Activated CD8-positive, alpha-beta memory T cell treated with anti-CD3 and anti-CD28 coated beads for 48 hours (primary cell): ENCODE measurements around the gene CLSTN2.

Source experiments
- DNase-seq, 3 experiments: peaks; one replicate each; pipeline ENCODE4 v3.0.0-alpha.2; 2020; ENCODE audit warnings: low read depth in 2 of 3, low spot score in 2 of 3

Gene CLSTN2

GRCh38 chr3:140443073-140443472, 508.1 kb downstream of the CLSTN2 start:
- DNase-seq = no peak

DNA sequence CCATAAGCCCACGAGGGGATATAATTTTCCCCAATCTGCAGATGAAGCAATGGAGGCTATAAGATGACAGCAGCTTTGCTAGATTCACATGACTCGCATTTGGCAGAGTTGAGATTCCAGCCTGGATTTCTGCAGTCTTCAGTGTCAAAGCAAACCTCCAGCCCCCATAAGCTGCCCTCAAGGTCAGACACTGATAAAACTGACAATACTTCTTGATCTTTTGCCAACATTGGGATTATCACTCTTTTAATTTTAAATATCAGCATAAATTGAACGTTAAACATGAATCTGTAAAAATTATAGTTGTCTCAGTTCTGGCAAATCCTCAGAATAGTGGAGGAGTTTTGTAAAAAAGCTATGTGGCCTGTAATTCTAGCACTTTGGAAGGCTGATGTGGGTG, 508.8 kb downstream of the CLSTN2 start:
- no peak for DNase-seq

DNA sequence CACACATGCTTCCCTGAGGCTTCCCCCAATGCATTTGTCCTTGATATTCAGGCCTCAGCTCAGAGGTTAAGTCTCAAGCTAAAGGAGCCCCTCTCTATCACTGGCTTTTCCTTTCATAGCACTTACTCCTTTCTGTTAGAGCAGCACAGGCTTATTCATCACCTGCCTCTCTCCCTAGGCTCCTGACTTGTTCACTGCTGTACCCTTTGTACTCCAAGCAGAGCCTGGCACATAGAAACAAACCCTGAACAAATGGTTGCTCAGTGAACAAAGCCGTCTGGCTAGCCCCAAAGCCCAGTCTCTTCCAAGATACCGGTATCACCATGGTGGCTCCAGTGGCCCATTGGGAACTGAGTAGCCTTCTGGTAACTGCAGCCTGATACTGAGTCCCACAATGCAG, 511.7 kb downstream of the CLSTN2 start:
- DNase-seq = no peak

DNA sequence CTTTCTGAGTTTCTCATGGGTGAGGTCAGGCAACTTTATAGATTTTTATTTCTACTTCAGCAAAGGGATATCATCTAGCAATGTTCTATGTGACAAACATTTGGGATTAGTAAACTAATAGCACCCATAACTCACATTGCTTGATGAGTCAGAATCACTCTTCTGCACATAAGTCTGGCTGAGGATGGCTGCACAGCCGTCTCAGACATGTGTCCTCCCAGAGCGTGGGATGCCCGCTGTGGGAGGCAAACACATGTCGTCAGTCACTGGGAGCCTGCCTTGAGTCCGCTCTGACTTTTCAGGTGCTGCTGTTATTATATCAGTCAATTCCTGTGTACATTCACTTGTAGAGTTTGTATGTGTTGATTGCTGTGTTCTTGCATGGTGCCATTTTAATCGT, 512.2 kb downstream of the CLSTN2 start:
- DNase-seq = no peak

DNA sequence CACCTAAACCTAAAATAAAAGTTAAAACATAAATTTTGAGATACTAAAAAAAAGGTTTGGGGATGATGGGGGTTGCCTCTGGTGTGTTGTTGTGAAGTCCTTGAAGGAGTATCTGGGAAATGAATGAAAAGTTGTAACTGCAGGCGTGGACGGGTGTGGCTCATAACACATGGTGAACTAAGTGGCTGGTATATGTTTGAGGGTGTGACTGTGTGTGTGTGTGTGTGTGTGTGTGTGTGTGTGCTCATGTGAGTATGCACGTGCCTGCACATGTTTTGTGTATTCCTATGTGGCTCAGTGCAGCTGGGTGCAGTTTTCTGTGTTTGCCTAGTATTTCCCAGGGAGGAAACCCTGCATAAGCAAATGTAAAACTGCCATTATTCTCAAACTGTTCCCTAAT, 513.0 kb downstream of the CLSTN2 start:
- DNase-seq = no peak

- no peak for DNase-seq
Observed at GRCh38 chr3:140449413-140450256, 514.6 kb downstream of the CLSTN2 start.

DNA sequence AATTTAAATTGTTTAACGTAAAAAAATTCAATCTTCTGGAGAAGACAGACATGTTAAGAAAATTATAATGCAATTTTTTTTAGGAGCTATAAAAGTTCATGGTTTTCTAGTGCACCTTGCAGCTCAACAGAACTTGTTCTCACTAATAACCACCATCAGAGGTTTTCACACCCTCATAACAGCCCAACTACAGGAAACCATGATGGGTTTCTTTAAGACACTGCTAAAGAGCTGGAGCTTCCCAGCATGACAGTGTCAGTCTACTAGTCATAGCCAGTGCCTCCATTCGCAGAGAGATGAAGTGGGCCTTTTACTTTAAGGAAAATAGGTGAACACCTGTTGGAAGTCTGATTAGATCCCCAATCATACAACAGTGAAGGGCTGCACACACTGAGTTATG, 518.8 kb downstream of the CLSTN2 start:
- DNase-seq = no peak

- no peak for DNase-seq
Observed at GRCh38 chr3:140455521-140456214, 520.7 kb downstream of the CLSTN2 start.

DNA sequence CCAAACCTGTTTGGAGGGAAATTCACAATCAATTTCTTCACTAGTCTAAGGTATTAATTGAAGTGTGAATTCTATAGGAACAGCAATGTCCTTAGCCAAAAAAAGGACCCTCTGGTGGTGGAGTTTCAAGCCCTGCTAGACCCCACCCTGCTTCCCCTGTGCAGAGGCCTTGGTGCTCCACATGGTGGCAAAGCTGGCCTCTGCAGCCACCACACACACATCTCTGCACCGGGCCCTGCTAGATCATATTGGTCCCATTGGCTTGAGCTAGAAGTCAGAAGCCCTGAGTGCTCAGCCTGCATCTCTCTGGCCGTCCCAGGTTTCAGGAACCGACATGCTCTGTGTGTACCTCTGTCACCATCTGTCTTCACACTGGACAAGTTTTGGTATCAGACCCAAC, 522.0 kb downstream of the CLSTN2 start:
- no peak for DNase-seq

- DNase-seq = no peak
Observed at GRCh38 chr3:140459462-140459861, 524.5 kb downstream of the CLSTN2 start.

- no peak for DNase-seq
Observed at GRCh38 chr3:140461250-140461649, 526.3 kb downstream of the CLSTN2 start.

DNA sequence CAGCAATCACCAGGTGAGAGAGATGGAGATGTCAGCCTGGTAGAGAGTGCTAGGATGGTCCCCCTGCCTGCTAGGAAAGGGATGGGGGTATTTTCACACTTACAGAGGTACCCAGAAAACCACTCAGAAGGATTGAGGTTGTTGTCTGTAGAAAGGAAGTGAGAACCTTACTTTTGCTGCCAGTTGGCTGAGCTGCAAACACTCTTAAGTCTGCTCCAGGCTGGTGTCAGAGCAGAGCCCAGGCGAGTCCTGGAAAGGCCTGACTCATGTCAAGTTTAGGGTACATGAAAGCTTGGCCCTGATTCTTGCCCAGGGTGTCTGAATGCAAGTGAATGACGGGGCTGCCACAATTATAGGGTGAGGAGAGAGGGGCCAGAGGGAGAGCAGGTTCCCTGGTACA, 528.4 kb downstream of the CLSTN2 start:
- DNase-seq = no peak

DNA sequence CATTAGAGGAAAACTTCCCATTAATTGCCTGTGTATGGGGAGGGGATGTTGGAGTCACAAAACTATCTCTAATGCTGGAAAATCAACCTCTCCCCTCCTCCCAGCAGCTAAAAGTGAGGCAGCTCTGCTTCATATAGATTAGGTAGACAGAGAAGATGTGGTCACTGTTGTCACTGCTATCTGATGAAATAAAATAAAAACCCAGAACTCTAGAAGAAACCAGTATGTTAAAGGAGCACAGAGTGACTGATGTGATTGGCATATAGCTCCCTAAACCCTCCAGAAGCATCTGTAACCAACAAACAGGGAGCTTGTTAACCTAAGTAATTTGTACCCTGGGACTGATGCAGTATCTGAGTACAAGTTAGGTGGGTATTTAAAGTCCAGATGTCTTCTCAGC, 531.0 kb downstream of the CLSTN2 start:
- no peak for DNase-seq

GRCh38 chr3:140466535-140466934, 531.5 kb downstream of the CLSTN2 start:
- DNase-seq = no peak

DNA sequence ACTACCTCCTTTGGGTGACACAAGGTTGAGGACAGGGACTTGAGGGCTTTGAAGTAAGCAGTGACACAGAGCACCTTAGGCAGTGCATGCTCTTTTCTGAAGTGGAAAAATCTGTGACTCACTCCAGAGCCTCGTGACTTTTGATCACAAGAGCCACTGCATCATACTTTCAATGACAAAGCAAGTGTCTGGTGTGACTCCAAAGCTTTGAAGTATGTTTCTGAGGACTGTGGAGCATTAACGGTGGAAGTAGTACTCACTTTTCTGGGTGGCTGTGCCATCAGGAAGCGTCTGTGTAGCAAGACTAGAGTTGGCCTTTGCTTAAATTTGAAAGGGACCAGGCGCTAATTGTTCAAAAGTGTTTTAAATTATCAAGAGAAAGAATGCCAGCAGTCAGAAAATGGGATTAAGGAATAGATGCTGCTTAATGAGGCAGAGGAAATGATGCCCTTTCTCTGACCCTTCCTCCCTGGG, 532.2 kb downstream of the CLSTN2 start:
- no peak for DNase-seq

DNA sequence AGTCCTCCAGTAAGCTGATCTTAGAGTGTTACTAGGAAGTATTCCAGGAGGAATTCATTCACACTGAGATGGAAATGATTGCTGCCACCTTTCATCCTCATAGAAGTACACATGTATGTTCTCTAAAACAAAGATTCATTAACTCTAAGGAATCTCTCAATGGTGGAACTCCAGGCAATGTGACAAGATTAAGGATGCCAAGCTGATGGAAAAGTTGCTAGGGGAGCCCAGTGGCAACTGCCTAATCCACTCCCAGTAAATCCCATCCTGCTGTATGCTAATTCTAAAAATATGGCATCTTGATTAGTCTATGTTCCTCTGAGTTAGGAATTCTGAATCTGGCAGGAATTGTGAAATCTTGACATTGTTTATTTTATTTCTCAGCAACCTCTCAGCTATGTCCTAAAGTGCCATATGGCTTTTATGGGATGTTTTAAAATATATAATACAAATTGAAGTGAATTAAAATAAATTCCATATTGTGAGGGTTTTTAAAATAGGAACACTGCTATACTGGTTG, 532.9 kb downstream of the CLSTN2 start:
- DNase-seq = no peak

DNA sequence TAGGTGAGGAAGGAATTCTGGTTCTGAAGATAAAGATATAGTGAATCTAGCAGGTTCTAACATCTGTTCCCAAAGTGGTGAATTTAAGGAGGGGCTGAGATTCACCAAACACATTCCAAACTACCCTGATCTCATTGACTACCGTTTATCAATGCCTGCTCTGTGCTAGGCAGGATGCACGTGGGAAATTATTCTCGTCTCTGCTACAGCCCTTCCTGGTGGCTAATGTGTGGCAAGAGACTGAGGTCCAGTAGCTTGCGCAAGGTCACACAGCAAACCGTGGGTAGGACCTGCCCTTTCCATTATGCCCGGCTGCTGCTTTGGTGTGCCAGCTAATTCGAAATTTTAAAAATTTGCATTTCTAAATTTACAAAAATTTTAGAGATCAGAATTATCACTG, 533.4 kb downstream of the CLSTN2 start:
- no peak for DNase-seq

- no peak for DNase-seq
Observed at GRCh38 chr3:140469491-140469890, 534.5 kb downstream of the CLSTN2 start.

GRCh38 chr3:140470211-140470610, 535.2 kb downstream of the CLSTN2 start:
- no peak for DNase-seq

DNA sequence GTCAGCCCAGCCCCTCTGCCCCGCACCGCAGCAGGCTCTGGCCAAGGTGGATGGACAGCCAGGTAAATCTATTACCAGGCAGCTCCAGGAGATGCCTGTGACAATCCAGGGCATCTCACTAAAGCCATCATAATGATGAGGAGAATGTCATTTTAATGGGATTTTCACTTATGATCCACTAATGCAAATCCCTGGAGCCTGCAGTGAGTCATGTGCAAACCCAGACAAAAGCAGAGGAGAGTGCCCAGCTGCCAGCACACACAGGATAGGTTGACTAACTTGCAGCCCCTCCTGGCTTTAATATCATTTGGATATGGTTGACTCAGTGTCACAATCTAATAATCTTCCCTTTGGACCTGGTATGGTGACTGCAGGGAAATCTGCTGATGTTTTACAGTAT, 536.0 kb downstream of the CLSTN2 start:
- DNase-seq = no peak

GRCh38 chr3:140472306-140473020, 537.5 kb downstream of the CLSTN2 start:
- DNase-seq = no peak

DNA sequence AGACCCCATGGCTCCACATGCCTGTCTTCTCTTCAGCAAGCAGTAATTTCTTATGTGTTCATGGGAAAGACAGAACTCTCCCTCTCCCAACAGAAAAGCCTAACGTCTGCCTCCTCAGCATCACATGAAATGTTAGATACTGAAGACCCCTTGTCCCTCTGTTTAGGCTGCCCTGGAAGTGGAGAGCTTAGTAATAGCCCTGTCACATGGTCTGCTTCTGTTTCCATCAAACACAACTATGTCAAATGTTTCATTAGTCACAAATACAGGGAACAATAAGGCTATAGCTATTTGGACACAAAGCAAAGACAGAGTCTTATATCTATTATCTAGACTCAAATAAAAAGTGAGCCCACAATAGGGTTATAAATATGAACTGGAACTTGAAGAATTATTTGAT, 552.6 kb downstream of the CLSTN2 start:
- DNase-seq = no peak
